WI38 (cell line): ENCODE data around the gene GPC5.

Source experiments
- H3K4me3 ChIP-seq: 2 replicates; pipeline ENCODE4 v1.5.1; 2011; ENCODE audit warnings: low read depth, mild to moderate bottlenecking, control low read depth, low read length
- CTCF ChIP-seq: IDR thresholded peaks from 2 replicates; pipeline ENCODE4 v1.5.1; 2012; ENCODE audit warnings: low read depth, mild to moderate bottlenecking, control low read depth, low read length

Gene GPC5

GRCh38 chr13:92316030-92316429 is 917.6 kb downstream of the GPC5 start:
- no peak for TF ChIP-seq CTCF
- H3K4me3 ChIP-seq = no peak overlapping the region

- H3K4me3 ChIP-seq = no peak overlapping the region
- TF ChIP-seq CTCF = no peak
Measured at GRCh38 chr13:92317066-92317465, 918.6 kb downstream of the GPC5 start.

- H3K4me3 ChIP-seq = no peak overlapping the region
- no peak for TF ChIP-seq CTCF
Measured at GRCh38 chr13:92320323-92320722, 921.9 kb downstream of the GPC5 start.

- no peak overlapping the region for H3K4me3 ChIP-seq
- no peak for TF ChIP-seq CTCF
Measured at GRCh38 chr13:92321174-92321573, 922.8 kb downstream of the GPC5 start.

GRCh38 chr13:92345627-92346026 is 947.2 kb downstream of the GPC5 start:
- H3K4me3 ChIP-seq = no peak overlapping the region
- no peak for TF ChIP-seq CTCF

- TF ChIP-seq CTCF = no peak
- no peak overlapping the region for H3K4me3 ChIP-seq
Measured at GRCh38 chr13:92346046-92346445, 947.6 kb downstream of the GPC5 start.

- no peak overlapping the region for H3K4me3 ChIP-seq
- no peak for TF ChIP-seq CTCF
Measured at GRCh38 chr13:92354583-92354982, 956.2 kb downstream of the GPC5 start.
